ENCODE data around the gene GJD3. TPM values are rescaled to one million over a fixed set of nuclear protein-coding genes. Genes with fewer than 3 reads are reported as not detected.

The GJD3 gene
- total and polyA plus RNA-seq, 8 donors, result 0.18 to 3.6 (median 3.0) TPM; not detected in 5

- H3K4me1 ChIP-seq, result peaks cover 29 to 87% of the 10 kb centered on the region in 2 donors
- H3K36me3 ChIP-seq, result peaks cover 0 to 6% of the 10 kb centered on the region in 2 donors
- intact Hi-C loops (cut with DNase I), result no loop called here
- no peaks in the 10 kb centered on the region for H3K9me3 ChIP-seq
- H3K27me3 ChIP-seq, result no peaks in the 10 kb centered on the region
- no peak for ATAC-seq
- H3K4me3 ChIP-seq, result no peak overlapping the region
- H3K27ac ChIP-seq, result peak overlapping the region in 1 of 2 donors; percentile 100
- no peak for DNase-seq
- TF ChIP-seq, protein P1, sequence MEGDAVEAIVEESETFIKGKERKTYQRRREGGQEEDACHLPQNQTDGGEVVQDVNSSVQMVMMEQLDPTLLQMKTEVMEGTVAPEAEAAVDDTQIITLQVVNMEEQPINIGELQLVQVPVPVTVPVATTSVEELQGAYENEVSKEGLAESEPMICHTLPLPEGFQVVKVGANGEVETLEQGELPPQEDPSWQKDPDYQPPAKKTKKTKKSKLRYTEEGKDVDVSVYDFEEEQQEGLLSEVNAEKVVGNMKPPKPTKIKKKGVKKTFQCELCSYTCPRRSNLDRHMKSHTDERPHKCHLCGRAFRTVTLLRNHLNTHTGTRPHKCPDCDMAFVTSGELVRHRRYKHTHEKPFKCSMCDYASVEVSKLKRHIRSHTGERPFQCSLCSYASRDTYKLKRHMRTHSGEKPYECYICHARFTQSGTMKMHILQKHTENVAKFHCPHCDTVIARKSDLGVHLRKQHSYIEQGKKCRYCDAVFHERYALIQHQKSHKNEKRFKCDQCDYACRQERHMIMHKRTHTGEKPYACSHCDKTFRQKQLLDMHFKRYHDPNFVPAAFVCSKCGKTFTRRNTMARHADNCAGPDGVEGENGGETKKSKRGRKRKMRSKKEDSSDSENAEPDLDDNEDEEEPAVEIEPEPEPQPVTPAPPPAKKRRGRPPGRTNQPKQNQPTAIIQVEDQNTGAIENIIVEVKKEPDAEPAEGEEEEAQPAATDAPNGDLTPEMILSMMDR (IDR thresholded peaks at IDR 0.05), result no peak
Observed at GRCh38 chr17:40338058-40338457, 26.5 kb downstream of the GJD3 start.

DNA sequence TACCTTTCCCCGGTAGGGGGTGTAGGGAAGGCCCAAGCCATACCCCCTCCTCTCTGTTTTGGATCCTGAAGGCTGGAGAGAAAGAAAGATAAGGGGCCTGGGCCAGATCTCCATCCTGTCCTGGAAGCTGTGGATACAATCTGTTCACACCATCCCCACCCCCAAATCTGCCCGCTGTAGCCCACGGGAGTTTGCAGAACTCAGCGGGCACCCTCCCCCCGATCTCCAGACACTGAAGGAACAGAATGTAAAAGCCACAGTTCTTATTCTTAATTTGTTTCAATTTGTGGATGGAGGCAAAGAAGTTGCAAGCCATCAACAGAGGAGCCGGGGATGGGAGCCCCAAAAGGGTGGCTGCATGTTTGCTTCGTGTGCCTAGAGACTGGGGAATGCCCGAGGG is 27.2 kb downstream of the GJD3 start:
- intact Hi-C loops (cut with DNase I), result no loop called here
- DNase-seq (no peak), ATAC-seq (no peak)
- Histone ChIP-seq H3K4me1 (peaks cover 36 to 92% of the 10 kb centered on the region in 2 donors), H3K27me3 (no peaks in the 10 kb centered on the region), H3K36me3 (peaks cover 0 to 6% of the 10 kb centered on the region in 2 donors), H3K27ac (peak overlapping the region in 1 of 2 donors; percentile 100), H3K9me3 (no peaks in the 10 kb centered on the region), H3K4me3 (no peak overlapping the region)
- TF ChIP-seq, protein P1 (IDR thresholded peaks at IDR 0.05), result no peak

DNA sequence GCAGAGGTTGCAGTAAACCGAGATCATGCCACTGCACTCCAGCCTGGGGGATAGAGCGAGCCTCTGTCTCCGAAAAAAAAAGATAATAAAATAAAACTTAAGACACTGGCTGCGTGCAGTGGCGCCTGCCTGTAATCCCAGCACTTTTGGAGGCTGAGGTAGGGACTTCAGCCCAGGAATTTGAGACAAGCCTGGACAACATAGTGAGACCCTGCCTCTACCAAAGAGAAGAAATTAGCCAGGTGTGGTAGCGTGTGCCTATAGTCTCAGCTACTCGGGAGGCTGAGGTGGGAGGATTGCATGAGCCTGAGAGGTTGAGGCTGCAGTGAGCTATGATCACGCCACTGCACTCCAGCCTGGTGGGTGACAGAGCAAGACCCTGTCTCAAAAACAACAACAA is 28.9 kb downstream of the GJD3 start:
- intact Hi-C loops (cut with DNase I), result no loop called here
- peaks cover 0 to 20% of the 10 kb centered on the region in 2 donors for H3K36me3 ChIP-seq
- TF ChIP-seq, protein P1 (IDR thresholded peaks at IDR 0.05), result no peak
- no peaks in the 10 kb centered on the region for H3K9me3 ChIP-seq
- peaks cover 53 to 100% of the 10 kb centered on the region in 2 donors for H3K4me1 ChIP-seq
- H3K27ac ChIP-seq, result peak overlapping the region; percentile 86 to 100
- ATAC-seq, result no peak
- no peaks in the 10 kb centered on the region for H3K27me3 ChIP-seq
- no peak for DNase-seq
- no peak overlapping the region for H3K4me3 ChIP-seq

- H3K36me3 ChIP-seq, result peaks cover 0 to 20% of the 10 kb centered on the region in 2 donors
- no peaks in the 10 kb centered on the region for H3K27me3 ChIP-seq
- ATAC-seq (no peak), DNase-seq (peak in 1 of 4 donors; percentile 78)
- TF ChIP-seq, protein P1 (IDR thresholded peaks at IDR 0.05), result no peak
- H3K9me3 ChIP-seq, result no peaks in the 10 kb centered on the region
- peak overlapping the region; percentile 86 to 100 for H3K27ac ChIP-seq
- intact Hi-C loops (cut with DNase I), result no loop called here
- peaks cover 62 to 100% of the 10 kb centered on the region in 2 donors for H3K4me1 ChIP-seq
- peak overlapping the region in 1 of 2 donors; percentile 13 for H3K4me3 ChIP-seq
Observed at GRCh38 chr17:40333781-40334448, 30.6 kb downstream of the GJD3 start.

GRCh38 chr17:40331743-40332641 is 32.5 kb downstream of the GJD3 start:
- no peaks in the 10 kb centered on the region for H3K9me3 ChIP-seq
- ATAC-seq (peak; percentile 78), DNase-seq (peak in 3 of 4 donors; percentile 87 to 93 (median 92))
- TF ChIP-seq, protein P1 (IDR thresholded peaks at IDR 0.05), result no peak
- peak overlapping the region; percentile 1 to 36 for H3K4me3 ChIP-seq
- H3K27me3 ChIP-seq, result no peaks in the 10 kb centered on the region
- intact Hi-C loops (cut with DNase I), result no loop called here
- peaks cover 0 to 15% of the 10 kb centered on the region in 2 donors for H3K36me3 ChIP-seq
- H3K27ac ChIP-seq, result peak overlapping the region; percentile 86 to 100
- H3K4me1 ChIP-seq, result peaks cover 75 to 100% of the 10 kb centered on the region in 2 donors
